MM.1S (cell line): Measurements from ENCODE around the gene ITK.
"Not testable (repeated sequence)": the region's sequence is repeated elsewhere in the genome, so short reads cannot be mapped to it uniquely, and the experiment has no call there.

Experiments
- DNase-seq: peaks from one replicate; pipeline ENCODE4 v3.0.0-alpha.2; 2015
- H2AFZ ChIP-seq: fragments of 300-600 bp; sonication (generic); 2 replicates; pipeline ENCODE4 v1.6.0; 2016; ENCODE audit warnings: antibody characterized with exemption, low read length
- H3F3A ChIP-seq: fragments of 300-600 bp; sonication (generic); 2 replicates; pipeline ENCODE4 v1.6.1; 2016; ENCODE audit warnings: mild to moderate bottlenecking, antibody characterized with exemption, low read length, moderate library complexity, mixed read lengths; ENCODE audit not compliant: insufficient read depth
- H3K27ac ChIP-seq: fragments of 300-600 bp; sonication (generic); 2 replicates; pipeline ENCODE4 v1.5.1; 2016; ENCODE audit warnings: mild to moderate bottlenecking, low read length
- H3K27me3 ChIP-seq: fragments of 300-600 bp; sonication (generic); replicated peaks from 2 replicates; pipeline ENCODE4 v1.6.0; 2016; ENCODE audit warnings: low read length; ENCODE audit not compliant: insufficient read depth
- H3K36me3 ChIP-seq: fragments of 300-600 bp; sonication (generic); replicated peaks from 2 replicates; pipeline ENCODE4 v1.6.1; 2016; ENCODE audit warnings: mild to moderate bottlenecking, low read length, mixed read lengths; ENCODE audit not compliant: insufficient read depth
- H3K4me1 ChIP-seq: fragments of 300-600 bp; sonication (generic); 2 replicates; pipeline ENCODE4 v1.6.1; 2016; ENCODE audit warnings: low read length, mixed read lengths
- H3K4me2 ChIP-seq: fragments of 300-600 bp; sonication (generic); 2 replicates; pipeline ENCODE4 v1.6.0; 2016; ENCODE audit warnings: low read depth, low read length
- H3K4me3 ChIP-seq: fragments of 300-600 bp; sonication (generic); 2 replicates; pipeline ENCODE4 v1.5.1; 2016; ENCODE audit warnings: low read length, mixed read lengths
- H3K79me2 ChIP-seq: fragments of 300-600 bp; sonication (generic); 2 replicates; pipeline ENCODE4 v1.6.1; 2016; ENCODE audit warnings: mixed run types, low read length, mixed read lengths
- H3K9ac ChIP-seq: fragments of 300-600 bp; sonication (generic); 2 replicates; pipeline ENCODE4 v1.6.1; 2016; ENCODE audit warnings: low read length, mixed read lengths
- H3K9me2 ChIP-seq: fragments of 300-600 bp; sonication (generic); replicated peaks from 2 replicates; pipeline ENCODE4 v1.6.1; 2016; ENCODE audit warnings: mild to moderate bottlenecking, low read length, mixed read lengths; ENCODE audit not compliant: insufficient read depth
- H3K9me3 ChIP-seq: fragments of 300-600 bp; sonication (generic); replicated peaks from 2 replicates; pipeline ENCODE4 v1.6.1; 2016; ENCODE audit warnings: mild to moderate bottlenecking, low read length, mixed read lengths; ENCODE audit not compliant: insufficient read depth
- H4K20me1 ChIP-seq: fragments of 300-600 bp; sonication (generic); 2 replicates; pipeline ENCODE4 v1.6.1; 2016; ENCODE audit warnings: mild to moderate bottlenecking, low read length, moderate library complexity, mixed read lengths; ENCODE audit not compliant: insufficient read depth
- EZH2 ChIP-seq: fragments of 300-600 bp; sonication (generic); optimal IDR thresholded peaks from 2 replicates; pipeline ENCODE3; 2017; ENCODE audit warnings: low read depth, mild to moderate bottlenecking, antibody characterized with exemption, low read length, mixed read lengths
- EZH2phosphoT487 ChIP-seq: fragments of 300-600 bp; sonication (generic); IDR thresholded peaks from 2 replicates; pipeline ENCODE4 v1.6.1; 2018; ENCODE audit warnings: antibody characterized with exemption, low read length
- TF ChIP-seq, protein P1 (sequence below): fragments of 300-600 bp; sonication (generic); IDR thresholded peaks from 2 replicates; pipeline ENCODE4 v1.5.1; 2016; ENCODE audit warnings: antibody characterized with exemption, low read length, mixed read lengths

ITK gene

DNA sequence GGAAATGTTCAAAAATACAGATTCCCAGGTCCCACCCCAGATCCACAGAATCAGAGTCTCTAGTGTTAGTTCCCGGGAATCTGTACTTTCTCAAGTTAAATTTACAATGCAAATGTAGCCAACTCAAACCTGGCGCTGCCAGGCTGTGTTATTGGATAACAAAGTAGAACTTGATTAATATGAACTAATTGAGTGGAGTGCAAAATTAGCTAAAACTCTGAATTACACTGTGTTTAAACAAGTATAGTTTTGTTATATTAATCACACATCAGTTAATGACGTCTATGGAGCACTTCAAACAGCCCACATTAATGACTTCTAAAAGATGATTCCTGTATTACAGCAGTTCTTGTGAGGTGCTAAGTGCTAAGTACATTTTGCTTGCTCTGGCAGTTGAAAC, 52.9 kb downstream of the ITK start:
- Histone ChIP-seq H2AFZ (no peak overlapping the region), H3K9ac (no peak overlapping the region), H3K9me2 (no peaks in the 10 kb centered on the region), H3K4me3 (no peak overlapping the region), H3K27ac (no peak overlapping the region), H4K20me1 (no peaks in the 10 kb centered on the region), H3K4me2 (no peak overlapping the region), H3K36me3 (no peaks in the 10 kb centered on the region), H3K9me3 (no peaks in the 10 kb centered on the region), H3F3A (no peaks in the 10 kb centered on the region), H3K27me3 (no peaks in the 10 kb centered on the region), H3K4me1 (no peaks in the 10 kb centered on the region), H3K79me2 (no peaks in the 10 kb centered on the region)
- TF ChIP-seq EZH2, result no peak
- no peak for TF ChIP-seq EZH2phosphoT487
- TF ChIP-seq, protein P1, sequence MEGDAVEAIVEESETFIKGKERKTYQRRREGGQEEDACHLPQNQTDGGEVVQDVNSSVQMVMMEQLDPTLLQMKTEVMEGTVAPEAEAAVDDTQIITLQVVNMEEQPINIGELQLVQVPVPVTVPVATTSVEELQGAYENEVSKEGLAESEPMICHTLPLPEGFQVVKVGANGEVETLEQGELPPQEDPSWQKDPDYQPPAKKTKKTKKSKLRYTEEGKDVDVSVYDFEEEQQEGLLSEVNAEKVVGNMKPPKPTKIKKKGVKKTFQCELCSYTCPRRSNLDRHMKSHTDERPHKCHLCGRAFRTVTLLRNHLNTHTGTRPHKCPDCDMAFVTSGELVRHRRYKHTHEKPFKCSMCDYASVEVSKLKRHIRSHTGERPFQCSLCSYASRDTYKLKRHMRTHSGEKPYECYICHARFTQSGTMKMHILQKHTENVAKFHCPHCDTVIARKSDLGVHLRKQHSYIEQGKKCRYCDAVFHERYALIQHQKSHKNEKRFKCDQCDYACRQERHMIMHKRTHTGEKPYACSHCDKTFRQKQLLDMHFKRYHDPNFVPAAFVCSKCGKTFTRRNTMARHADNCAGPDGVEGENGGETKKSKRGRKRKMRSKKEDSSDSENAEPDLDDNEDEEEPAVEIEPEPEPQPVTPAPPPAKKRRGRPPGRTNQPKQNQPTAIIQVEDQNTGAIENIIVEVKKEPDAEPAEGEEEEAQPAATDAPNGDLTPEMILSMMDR, result no peak
- DNase-seq, result no peak

- Histone ChIP-seq H3K27me3 (no peaks in the 10 kb centered on the region), H3K9me3 (no peaks in the 10 kb centered on the region), H3K4me1 (no peaks in the 10 kb centered on the region), H3K36me3 (no peaks in the 10 kb centered on the region), H3K9ac (no peak overlapping the region), H4K20me1 (no peaks in the 10 kb centered on the region), H3K27ac (no peak overlapping the region), H2AFZ (no peak overlapping the region), H3K4me3 (no peak overlapping the region), H3K4me2 (no peak overlapping the region), H3K9me2 (no peaks in the 10 kb centered on the region), H3K79me2 (no peaks in the 10 kb centered on the region), H3F3A (no peaks in the 10 kb centered on the region)
- DNase-seq, result no peak
- no peak for TF ChIP-seq EZH2phosphoT487
- TF ChIP-seq, protein P1, result no peak
- TF ChIP-seq EZH2, result no peak
These were observed 55.8 kb downstream of the ITK start for GRCh38 chr5:157236423-157236822.

GRCh38 chr5:157241483-157241882, 60.8 kb downstream of the ITK start:
- Histone ChIP-seq H3K27me3 (no peaks in the 10 kb centered on the region), H3K36me3 (no peaks in the 10 kb centered on the region), H3K4me1 (no peaks in the 10 kb centered on the region), H3K9me2 (no peaks in the 10 kb centered on the region), H3K4me2 (no peak overlapping the region), H3K9me3 (no peaks in the 10 kb centered on the region), H3K4me3 (no peak overlapping the region), H3K79me2 (no peaks in the 10 kb centered on the region), H4K20me1 (no peaks in the 10 kb centered on the region), H3F3A (no peaks in the 10 kb centered on the region), H3K27ac (no peak overlapping the region), H3K9ac (no peak overlapping the region), H2AFZ (no peak overlapping the region)
- no peak for TF ChIP-seq EZH2phosphoT487
- TF ChIP-seq, protein P1, result no peak
- no peak for DNase-seq

GRCh38 chr5:157244704-157245103, 64.1 kb downstream of the ITK start:
- not testable (repeated sequence) for H3K4me1 ChIP-seq, H2AFZ ChIP-seq, H3K27ac ChIP-seq, H3K36me3 ChIP-seq, H3K27me3 ChIP-seq, H3K9ac ChIP-seq, H3K9me2 ChIP-seq, H3K4me3 ChIP-seq, DNase-seq, H3K9me3 ChIP-seq, H4K20me1 ChIP-seq, H3F3A ChIP-seq, H3K79me2 ChIP-seq, H3K4me2 ChIP-seq
